Measurements from ENCODE around the gene CHDH. TPM values are rescaled to one million over a fixed set of nuclear protein-coding genes. Genes with fewer than 3 reads are reported as not detected.

CHDH gene
- total and polyA plus RNA-seq, 9 donors, result 0.75 to 1.3 (median 1.1) TPM

DNA sequence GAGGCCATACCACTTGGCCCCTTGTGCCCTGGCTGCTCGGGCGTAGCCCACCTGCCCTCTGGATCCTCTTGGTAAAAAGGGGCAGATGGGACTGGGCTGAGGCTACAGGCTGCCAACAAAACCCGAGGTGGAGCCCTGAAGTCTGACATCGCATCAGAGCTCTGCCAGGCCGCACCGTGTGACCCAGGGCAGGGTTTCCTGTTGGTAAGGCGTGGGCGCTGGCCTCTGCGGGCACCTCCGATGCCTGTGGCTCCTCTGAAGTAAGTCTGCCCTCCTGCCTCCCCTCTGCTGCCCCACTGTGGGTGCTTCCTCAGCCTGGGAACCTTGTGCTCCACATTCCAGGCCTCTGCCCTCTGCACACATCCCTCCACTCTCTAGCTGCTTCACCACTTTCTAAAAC is 8.9 kb downstream of the CHDH start:
- H3K9me3 ChIP-seq (replicated peaks; ENCODE audit: control insufficient read depth, low read depth, low read length), result no peaks in the 10 kb centered on the region
- H3K36me3 ChIP-seq (ENCODE audit: control insufficient read depth, insufficient read depth, low read length), result no peaks in the 10 kb centered on the region
- no peaks in the 10 kb centered on the region for H3K27me3 ChIP-seq (ENCODE audit: control insufficient read depth, insufficient read depth, low read length)
- no peak for DNase-seq
- H3K27ac ChIP-seq (ENCODE audit: low read length), result no peak overlapping the region
- 88% methylated on average over 10 of the region's 10 CpGs for WGBS (ENCODE audit: insufficient coverage)
- H3K4me3 ChIP-seq (ENCODE audit: low read length), result no peak overlapping the region
- no peaks in the 10 kb centered on the region for H3K4me1 ChIP-seq (ENCODE audit: control insufficient read depth, insufficient read depth, low read length)

- H3K4me3 ChIP-seq (ENCODE audit: low read length), result no peak overlapping the region
- H3K27me3 ChIP-seq (ENCODE audit: control insufficient read depth, insufficient read depth, low read length), result no peaks in the 10 kb centered on the region
- no peaks in the 10 kb centered on the region for H3K4me1 ChIP-seq (ENCODE audit: control insufficient read depth, insufficient read depth, low read length)
- H3K9me3 ChIP-seq (replicated peaks; ENCODE audit: control insufficient read depth, low read depth, low read length), result no peaks in the 10 kb centered on the region
- no peaks in the 10 kb centered on the region for H3K36me3 ChIP-seq (ENCODE audit: control insufficient read depth, insufficient read depth, low read length)
- WGBS (ENCODE audit: insufficient coverage), result 93% methylated on average over 9 of the region's 9 CpGs
- H3K27ac ChIP-seq (ENCODE audit: low read length), result no peak overlapping the region
- DNase-seq, result no peak
Measured at GRCh38 chr3:53836084-53836872, 9.9 kb downstream of the CHDH start.

GRCh38 chr3:53835257-53835656 is 11.0 kb downstream of the CHDH start:
- no peaks in the 10 kb centered on the region for H3K4me1 ChIP-seq (ENCODE audit: control insufficient read depth, insufficient read depth, low read length)
- H3K36me3 ChIP-seq (ENCODE audit: control insufficient read depth, insufficient read depth, low read length), result no peaks in the 10 kb centered on the region
- H3K4me3 ChIP-seq (ENCODE audit: low read length), result no peak overlapping the region
- no peaks in the 10 kb centered on the region for H3K9me3 ChIP-seq (replicated peaks; ENCODE audit: control insufficient read depth, low read depth, low read length)
- WGBS (ENCODE audit: insufficient coverage), result no CpG with 5 or more reads among the region's 1 CpG
- no peaks in the 10 kb centered on the region for H3K27me3 ChIP-seq (ENCODE audit: control insufficient read depth, insufficient read depth, low read length)
- H3K27ac ChIP-seq (ENCODE audit: low read length), result no peak overlapping the region
- DNase-seq, result no peak

GRCh38 chr3:53834429-53835095 is 11.7 kb downstream of the CHDH start:
- 82% methylated on average over 5 of the region's 6 CpGs for whole genome bisulfite sequencing (ENCODE audit: insufficient coverage)
- H3K27ac ChIP-seq (ENCODE audit: low read length), result no peak overlapping the region

DNA sequence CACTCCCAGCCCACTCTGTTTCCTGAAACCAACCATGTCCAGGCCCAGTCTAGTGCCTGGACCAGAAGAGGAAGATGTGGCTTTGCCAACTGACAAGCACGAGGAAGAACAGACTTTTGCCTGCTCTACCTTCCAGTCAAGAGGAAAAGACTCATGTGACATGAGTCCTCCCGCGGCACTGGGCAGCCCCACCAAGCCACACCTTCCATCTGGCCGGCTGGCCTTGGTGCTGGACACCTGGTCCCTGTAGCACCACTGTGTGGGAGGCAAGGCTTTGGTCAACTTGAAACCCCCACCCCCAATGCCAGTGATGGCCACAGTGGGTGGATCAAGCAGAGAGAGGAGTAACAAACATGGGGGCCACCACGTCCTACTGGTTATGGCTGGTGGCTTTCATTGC is 12.5 kb downstream of the CHDH start:
- Histone ChIP-seq H3K27ac (ENCODE audit: low read length) (no peak overlapping the region), H3K27me3 (ENCODE audit: control insufficient read depth, insufficient read depth, low read length) (no peaks in the 10 kb centered on the region), H3K4me3 (ENCODE audit: low read length) (no peak overlapping the region), H3K36me3 (ENCODE audit: control insufficient read depth, insufficient read depth, low read length) (no peaks in the 10 kb centered on the region), H3K9me3 (replicated peaks; ENCODE audit: control insufficient read depth, low read depth, low read length) (no peaks in the 10 kb centered on the region), H3K4me1 (ENCODE audit: control insufficient read depth, insufficient read depth, low read length) (no peaks in the 10 kb centered on the region)
- 89% methylated on average over 3 of the region's 5 CpGs for WGBS (ENCODE audit: insufficient coverage)
- no peak for DNase-seq

More at GRCh38 chr3:53834429-53835095, 11.7 kb downstream of the CHDH start:
- no peaks in the 10 kb centered on the region for H3K36me3 ChIP-seq (ENCODE audit: control insufficient read depth, insufficient read depth, low read length)
- no peak for DNase-seq
- no peaks in the 10 kb centered on the region for H3K27me3 ChIP-seq (ENCODE audit: control insufficient read depth, insufficient read depth, low read length)
- H3K9me3 ChIP-seq (replicated peaks; ENCODE audit: control insufficient read depth, low read depth, low read length), result no peaks in the 10 kb centered on the region
- no peak overlapping the region for H3K4me3 ChIP-seq (ENCODE audit: low read length)
- no peaks in the 10 kb centered on the region for H3K4me1 ChIP-seq (ENCODE audit: control insufficient read depth, insufficient read depth, low read length)

DNA sequence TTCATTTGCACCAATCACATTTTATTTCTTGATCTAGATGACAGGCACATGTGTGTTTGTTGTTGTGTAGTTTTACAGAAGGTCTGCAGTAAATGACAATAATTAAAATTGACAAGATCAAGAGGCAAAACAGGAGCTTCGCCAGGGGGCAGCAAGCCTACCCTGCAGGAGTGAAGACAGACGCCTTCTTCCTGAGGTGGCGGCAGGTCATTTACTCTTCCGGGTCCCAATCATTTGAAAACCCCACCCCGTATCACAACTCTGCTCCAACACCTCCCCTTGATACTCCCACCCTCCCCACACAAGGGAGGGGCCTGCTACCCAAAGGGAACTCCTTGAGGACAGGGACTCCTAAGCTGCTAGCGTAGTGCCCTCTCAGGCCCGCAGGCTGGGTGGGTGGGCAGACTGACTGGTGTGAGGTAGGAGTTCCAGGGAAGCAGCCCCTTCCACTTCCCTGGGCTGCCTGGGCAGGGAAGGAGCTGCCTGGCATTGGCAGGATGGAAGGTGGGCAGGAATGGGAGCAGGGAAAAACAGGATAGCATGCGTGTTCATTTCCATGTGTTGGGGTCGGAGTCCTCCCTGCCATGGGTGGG is 13.1 kb downstream of the CHDH start:
- Histone ChIP-seq H3K4me3 (ENCODE audit: low read length) (no peak overlapping the region), H3K4me1 (ENCODE audit: control insufficient read depth, insufficient read depth, low read length) (no peaks in the 10 kb centered on the region), H3K27me3 (ENCODE audit: control insufficient read depth, insufficient read depth, low read length) (no peaks in the 10 kb centered on the region), H3K27ac (ENCODE audit: low read length) (no peak overlapping the region), H3K9me3 (replicated peaks; ENCODE audit: control insufficient read depth, low read depth, low read length) (no peaks in the 10 kb centered on the region), H3K36me3 (ENCODE audit: control insufficient read depth, insufficient read depth, low read length) (no peaks in the 10 kb centered on the region)
- no peak for DNase-seq
- WGBS (ENCODE audit: insufficient coverage), result 73% methylated on average over 5 of the region's 9 CpGs

DNA sequence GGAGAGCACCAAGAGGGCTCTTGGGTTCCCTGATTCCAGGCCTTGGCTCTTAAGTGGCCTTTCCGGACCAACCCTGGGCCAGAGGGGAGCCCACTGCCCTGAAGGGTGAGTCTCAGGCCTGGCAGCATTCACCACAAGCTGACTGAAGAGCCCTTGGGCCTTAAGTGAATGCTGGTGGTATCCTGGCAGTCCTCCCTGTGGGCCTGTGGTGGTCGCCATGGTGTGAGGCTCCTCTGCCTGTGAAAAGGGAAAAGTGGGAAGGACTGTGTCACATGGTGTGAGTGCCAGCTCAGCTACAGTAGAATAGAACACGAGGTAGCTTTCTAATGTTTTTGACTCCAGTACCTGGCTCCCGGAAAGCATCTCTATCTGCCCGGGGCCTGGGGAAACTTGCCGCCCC is 15.3 kb downstream of the CHDH start:
- Histone ChIP-seq H3K27me3 (ENCODE audit: control insufficient read depth, insufficient read depth, low read length) (no peaks in the 10 kb centered on the region), H3K36me3 (ENCODE audit: control insufficient read depth, insufficient read depth, low read length) (no peaks in the 10 kb centered on the region), H3K4me3 (ENCODE audit: low read length) (no peak overlapping the region), H3K27ac (ENCODE audit: low read length) (no peak overlapping the region), H3K9me3 (replicated peaks; ENCODE audit: control insufficient read depth, low read depth, low read length) (no peaks in the 10 kb centered on the region), H3K4me1 (ENCODE audit: control insufficient read depth, insufficient read depth, low read length) (no peaks in the 10 kb centered on the region)
- no peak for DNase-seq
- WGBS (ENCODE audit: insufficient coverage), result 83% methylated on average over 6 of the region's 6 CpGs

DNA sequence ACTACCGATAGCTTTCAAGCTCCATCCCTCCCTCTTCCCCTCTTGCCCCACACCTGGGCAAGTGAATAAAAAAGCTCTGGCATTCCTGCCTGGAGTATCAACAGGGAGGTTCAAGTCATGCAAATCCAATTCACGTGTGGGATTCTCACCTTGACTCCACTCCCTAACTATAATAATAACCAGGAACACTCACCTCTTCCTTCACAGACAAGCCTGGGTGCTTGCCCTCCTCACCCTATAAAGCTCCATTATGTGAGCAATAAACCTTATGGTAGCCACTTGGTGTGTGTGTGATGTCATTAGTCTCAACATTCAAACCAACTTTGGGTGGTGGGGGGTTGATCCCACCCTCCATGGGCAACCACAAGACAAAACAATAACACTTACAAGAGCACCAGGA is 16.6 kb downstream of the CHDH start:
- WGBS (ENCODE audit: insufficient coverage), result 92% methylated on average over 1 of the region's 2 CpGs
- no peaks in the 10 kb centered on the region for H3K9me3 ChIP-seq (replicated peaks; ENCODE audit: control insufficient read depth, low read depth, low read length)

GRCh38 chr3:53828581-53828980 is 17.6 kb downstream of the CHDH start:
- Histone ChIP-seq H3K36me3 (ENCODE audit: control insufficient read depth, insufficient read depth, low read length) (no peaks in the 10 kb centered on the region), H3K27ac (ENCODE audit: low read length) (no peak overlapping the region), H3K9me3 (replicated peaks; ENCODE audit: control insufficient read depth, low read depth, low read length) (no peaks in the 10 kb centered on the region), H3K4me1 (ENCODE audit: control insufficient read depth, insufficient read depth, low read length) (no peaks in the 10 kb centered on the region), H3K4me3 (ENCODE audit: low read length) (no peak overlapping the region), H3K27me3 (ENCODE audit: control insufficient read depth, insufficient read depth, low read length) (no peaks in the 10 kb centered on the region)
- no peak for DNase-seq
- WGBS (ENCODE audit: insufficient coverage), result no CpG with 5 or more reads among the region's 1 CpG

More for the DNA sequence above, 16.6 kb downstream of the CHDH start:
- Histone ChIP-seq H3K36me3 (ENCODE audit: control insufficient read depth, insufficient read depth, low read length) (no peaks in the 10 kb centered on the region), H3K4me3 (ENCODE audit: low read length) (no peak overlapping the region), H3K4me1 (ENCODE audit: control insufficient read depth, insufficient read depth, low read length) (no peaks in the 10 kb centered on the region), H3K27ac (ENCODE audit: low read length) (no peak overlapping the region), H3K27me3 (ENCODE audit: control insufficient read depth, insufficient read depth, low read length) (no peaks in the 10 kb centered on the region)
- no peak for DNase-seq

GRCh38 chr3:53826048-53826447 is 20.2 kb downstream of the CHDH start:
- DNase-seq, result no peak
- H3K27ac ChIP-seq (ENCODE audit: low read length), result no peak overlapping the region
- no peaks in the 10 kb centered on the region for H3K36me3 ChIP-seq (ENCODE audit: control insufficient read depth, insufficient read depth, low read length)
- H3K27me3 ChIP-seq (ENCODE audit: control insufficient read depth, insufficient read depth, low read length), result no peaks in the 10 kb centered on the region
- H3K9me3 ChIP-seq (replicated peaks; ENCODE audit: control insufficient read depth, low read depth, low read length), result no peaks in the 10 kb centered on the region
- WGBS (ENCODE audit: insufficient coverage), result no CpG with 5 or more reads among the region's 1 CpG
- peaks cover 14% of the 10 kb centered on the region for H3K4me1 ChIP-seq (ENCODE audit: control insufficient read depth, insufficient read depth, low read length)
- H3K4me3 ChIP-seq (ENCODE audit: low read length), result no peak overlapping the region
